K562 (cell line): ENCODE measurements around the gene ITGB2. TPM values are rescaled to one million over a fixed set of nuclear protein-coding genes. Genes with fewer than 3 reads are reported as not detected.
A peak's percentile ranks its signal among the peaks of the same experiment; 100 is the strongest.

ENCODE experiments used
- CBFB ChIP-seq: sonication (generic); formaldehyde crosslinking; IDR thresholded peaks from 2 replicates; pipeline ENCODE4 v1.4.0; 2020; ENCODE audit warnings: mild to moderate bottlenecking, missing genetic modification reagents
- HDAC1 ChIP-seq, 2 experiments: fragments of 450-650 bp; IDR thresholded peaks; 2 replicates each; pipeline ENCODE4 v1.6.1; 2016 to 2017; ENCODE audit warnings: inconsistent platforms in 1 of 2, mild to moderate bottlenecking in 1 of 2, moderate library complexity in 1 of 2
- JUNB ChIP-seq: fragments of 450-650 bp; formaldehyde crosslinking; conservative IDR thresholded peaks from 2 replicates; pipeline ENCODE4 v1.4.0; 2020; ENCODE audit warnings: mild to moderate bottlenecking
- NFIC ChIP-seq: fragments of 450-650 bp; IDR thresholded peaks from 2 replicates; pipeline ENCODE4 v1.6.1; 2017; ENCODE audit warnings: mild to moderate bottlenecking, inconsistent platforms
- NFRKB ChIP-seq: fragments of 450-650 bp; IDR thresholded peaks from 2 replicates; pipeline ENCODE4 v1.6.1; 2016; ENCODE audit warnings: low read depth
- NR1H2 ChIP-seq: sonication (generic); formaldehyde crosslinking; IDR thresholded peaks from 2 replicates; pipeline ENCODE4 v1.4.0; 2020; ENCODE audit warnings: mild to moderate bottlenecking, missing genetic modification reagents
- NR2C1 ChIP-seq, 2 experiments: fragments of 450-650 bp; IDR thresholded peaks; 2 replicates each; pipeline ENCODE4 v1.6.1; 2017; ENCODE audit warnings: mild to moderate bottlenecking in 2 of 2, antibody characterized with exemption in 1 of 2, inconsistent platforms in 1 of 2, missing compliant biosample characterization in 1 of 2, missing genetic modification characterization in 1 of 2
- PCBP2 ChIP-seq: fragments of 200-400 bp; formaldehyde crosslinking; IDR thresholded peaks from 2 replicates; pipeline ENCODE4 v1.6.1; 2018; ENCODE audit warnings: low read length, low read depth, mild to moderate bottlenecking, moderate library complexity; ENCODE audit not compliant: poor library complexity, severe bottlenecking
- PTRF ChIP-seq: fragments of 450-650 bp; IDR thresholded peaks from 2 replicates; pipeline ENCODE4 v1.6.1; 2016; ENCODE audit warnings: mild to moderate bottlenecking, missing genetic modification characterization, missing compliant biosample characterization
- PYGO2 ChIP-seq: fragments of 450-650 bp; IDR thresholded peaks from 2 replicates; pipeline ENCODE4 v1.6.1; 2016; ENCODE audit warnings: mild to moderate bottlenecking, missing genetic modification characterization, moderate library complexity, missing compliant biosample characterization
- RFX7 ChIP-seq: fragments of 250-450 bp; sonication (Bioruptor Pico); IDR thresholded peaks from 2 replicates; pipeline ENCODE4 v1.5.1; 2021; ENCODE audit warnings: mild to moderate bottlenecking
- SIRT6 ChIP-seq: IDR thresholded peaks from one replicate; pipeline ENCODE4 v1.6.1; 2012; ENCODE audit warnings: low read depth, mild to moderate bottlenecking, control low read depth, inconsistent platforms, low read length, moderate library complexity
- SOX6 ChIP-seq: fragments of 450-650 bp; IDR thresholded peaks from 2 replicates; pipeline ENCODE4 v1.6.1; 2014; ENCODE audit warnings: mild to moderate bottlenecking
- SRSF7 ChIP-seq: fragments of 200-400 bp; formaldehyde crosslinking; optimal IDR thresholded peaks from 2 replicates; pipeline ENCODE3; 2017; ENCODE audit warnings: mild to moderate bottlenecking, low read depth, low read length
- TCF7 ChIP-seq: sonication (generic); IDR thresholded peaks from 2 replicates; pipeline ENCODE4 v1.6.1; 2016; ENCODE audit warnings: antibody characterized with exemption, borderline replicate concordance
- TCFL5 ChIP-seq: fragments of 250-450 bp; sonication (Bioruptor Pico); conservative IDR thresholded peaks from 2 replicates; pipeline ENCODE4 v1.6.1; 2021; ENCODE audit warnings: mild to moderate bottlenecking, moderate library complexity, matching md5 sums
- THAP7 ChIP-seq: fragments of 250-450 bp; sonication (Bioruptor Pico); IDR thresholded peaks from 2 replicates; pipeline ENCODE4 v1.5.0; 2021
- ZNF197 ChIP-seq: fragments of 200-800 bp; sonication (Bioruptor generic); IDR thresholded peaks from 2 replicates; pipeline ENCODE4 v1.6.1; 2016; ENCODE audit warnings: low read depth, missing genetic modification characterization, missing compliant biosample characterization
- ZNF395 ChIP-seq: fragments of 200-800 bp; sonication (Bioruptor generic); IDR thresholded peaks from 2 replicates; pipeline ENCODE4 v1.6.1; 2017; ENCODE audit warnings: missing genetic modification characterization, missing compliant biosample characterization
- ZNF436 ChIP-seq: fragments of 250-450, 450-650 bp; sonication (Bioruptor Pico); formaldehyde crosslinking; IDR thresholded peaks from 2 replicates; pipeline ENCODE4 v1.7.0; 2020; ENCODE audit warnings: mild to moderate bottlenecking
- polyA plus RNA-seq, 8 experiments: library from polyadenylated mRNA; depleted of rRNA in 4 of 8; stranded (reverse) in 5 of 8; unstranded in 3 of 8; fragments of >200 nt; fragmentation: Nextera tagmentation in 2 of 8; fragmentation: Illumina TruSeq in 1 of 8; extraction: Ambion mirVana in 2 of 8; extraction: Trizol in 1 of 8; gene quantifications; 2 replicates each; pipeline versions ENCODE4 v1.2.1 to v1.2.3, GENCODE V29; 2011 to 2014; ENCODE audit warnings: inconsistent platforms in 1 of 8, missing spikeins in 1 of 8
- total RNA-seq, 7 experiments: library from RNA; depleted of rRNA in 6 of 7; stranded (reverse); fragments of >200 nt in 6 of 7; fragmentation: Illumina TruSeq in 2 of 7; extraction: Trizol in 2 of 7; gene quantifications; 2 replicates each; pipeline versions ENCODE4 v1.2.1 to v1.2.3, GENCODE V29; 2011 to 2021; ENCODE audit warnings: low replicate concordance in 1 of 7
- TF ChIP-seq, protein P1 (sequence below): sonication (generic); formaldehyde crosslinking; IDR thresholded peaks from 2 replicates; pipeline ENCODE4 v1.8.0; 2022; ENCODE audit warnings: missing genetic modification reagents, mild to moderate bottlenecking, borderline replicate concordance
- TF ChIP-seq, protein P2 (sequence below): fragments of 450-650 bp; IDR thresholded peaks from 2 replicates; pipeline ENCODE4 v1.6.1; 2014; ENCODE audit warnings: low read depth, mild to moderate bottlenecking, moderate library complexity, borderline replicate concordance

ITGB2 gene
- total and polyA plus RNA-seq, 9 of the 15 experiments (the other 6 are each of a cell fraction or from before 2014, with no cell fraction given), result 0.07 to 1.3 (median 0.51) TPM; not detected in 2

- TF ChIP-seq, protein P1, sequence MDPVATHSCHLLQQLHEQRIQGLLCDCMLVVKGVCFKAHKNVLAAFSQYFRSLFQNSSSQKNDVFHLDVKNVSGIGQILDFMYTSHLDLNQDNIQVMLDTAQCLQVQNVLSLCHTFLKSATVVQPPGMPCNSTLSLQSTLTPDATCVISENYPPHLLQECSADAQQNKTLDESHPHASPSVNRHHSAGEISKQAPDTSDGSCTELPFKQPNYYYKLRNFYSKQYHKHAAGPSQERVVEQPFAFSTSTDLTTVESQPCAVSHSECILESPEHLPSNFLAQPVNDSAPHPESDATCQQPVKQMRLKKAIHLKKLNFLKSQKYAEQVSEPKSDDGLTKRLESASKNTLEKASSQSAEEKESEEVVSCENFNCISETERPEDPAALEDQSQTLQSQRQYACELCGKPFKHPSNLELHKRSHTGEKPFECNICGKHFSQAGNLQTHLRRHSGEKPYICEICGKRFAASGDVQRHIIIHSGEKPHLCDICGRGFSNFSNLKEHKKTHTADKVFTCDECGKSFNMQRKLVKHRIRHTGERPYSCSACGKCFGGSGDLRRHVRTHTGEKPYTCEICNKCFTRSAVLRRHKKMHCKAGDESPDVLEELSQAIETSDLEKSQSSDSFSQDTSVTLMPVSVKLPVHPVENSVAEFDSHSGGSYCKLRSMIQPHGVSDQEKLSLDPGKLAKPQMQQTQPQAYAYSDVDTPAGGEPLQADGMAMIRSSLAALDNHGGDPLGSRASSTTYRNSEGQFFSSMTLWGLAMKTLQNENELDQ (CRISPR knock-in tag), result no peak
- TF ChIP-seq, protein P2, sequence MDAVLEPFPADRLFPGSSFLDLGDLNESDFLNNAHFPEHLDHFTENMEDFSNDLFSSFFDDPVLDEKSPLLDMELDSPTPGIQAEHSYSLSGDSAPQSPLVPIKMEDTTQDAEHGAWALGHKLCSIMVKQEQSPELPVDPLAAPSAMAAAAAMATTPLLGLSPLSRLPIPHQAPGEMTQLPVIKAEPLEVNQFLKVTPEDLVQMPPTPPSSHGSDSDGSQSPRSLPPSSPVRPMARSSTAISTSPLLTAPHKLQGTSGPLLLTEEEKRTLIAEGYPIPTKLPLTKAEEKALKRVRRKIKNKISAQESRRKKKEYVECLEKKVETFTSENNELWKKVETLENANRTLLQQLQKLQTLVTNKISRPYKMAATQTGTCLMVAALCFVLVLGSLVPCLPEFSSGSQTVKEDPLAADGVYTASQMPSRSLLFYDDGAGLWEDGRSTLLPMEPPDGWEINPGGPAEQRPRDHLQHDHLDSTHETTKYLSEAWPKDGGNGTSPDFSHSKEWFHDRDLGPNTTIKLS, result no peak
- TF ChIP-seq TCF7 (no peak), SIRT6 (no peak), SOX6 (no peak), NR1H2 (CRISPR knock-in tag) (no peak), HDAC1 (IDR thresholded peaks at IDR 0.05) (no peak), ZNF436 (CRISPR knock-in tag) (no peak), THAP7 (CRISPR knock-in tag) (no peak), PTRF (tag) (no peak), ZNF395 (CRISPR knock-in tag) (no peak), JUNB (no peak), PCBP2 (no peak), TCFL5 (CRISPR knock-in tag) (no peak), PYGO2 (tag) (no peak), SRSF7 (no peak), ZNF197 (CRISPR knock-in tag) (no peak), RFX7 (no peak), NFIC (no peak), NFRKB (no peak), NR2C1 (IDR thresholded peaks at IDR 0.05) (no peak), NR2C1 (tag; IDR thresholded peaks at IDR 0.05) (no peak), CBFB (CRISPR knock-in tag) (0 out of 2 replicates have a peak, but pooled peaks have one; percentile 59)
These were observed 29.1 kb upstream of the ITGB2 start (continued) for GRCh38 chr21:44949779-44950198.
